Measurements from ENCODE around the gene HM13.

DNA sequence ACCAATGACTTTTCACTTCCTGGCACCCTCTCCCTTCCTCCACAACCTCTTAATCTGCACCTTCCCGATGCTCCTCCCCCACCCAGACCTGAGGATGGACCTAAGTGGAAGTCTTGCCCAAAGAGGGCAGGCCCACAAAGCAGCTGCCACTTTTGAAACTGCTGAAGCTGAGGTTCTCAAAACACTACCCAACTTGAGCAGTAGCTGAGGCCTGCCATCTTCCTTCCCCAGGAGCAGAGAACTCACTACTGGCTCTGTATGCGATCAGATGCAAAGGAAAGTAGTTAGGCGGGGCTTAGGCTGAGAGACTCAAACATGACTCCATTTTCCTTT lies 1.5 kb downstream of the HM13 start:
- TF ChIP-seq, protein P1, sequence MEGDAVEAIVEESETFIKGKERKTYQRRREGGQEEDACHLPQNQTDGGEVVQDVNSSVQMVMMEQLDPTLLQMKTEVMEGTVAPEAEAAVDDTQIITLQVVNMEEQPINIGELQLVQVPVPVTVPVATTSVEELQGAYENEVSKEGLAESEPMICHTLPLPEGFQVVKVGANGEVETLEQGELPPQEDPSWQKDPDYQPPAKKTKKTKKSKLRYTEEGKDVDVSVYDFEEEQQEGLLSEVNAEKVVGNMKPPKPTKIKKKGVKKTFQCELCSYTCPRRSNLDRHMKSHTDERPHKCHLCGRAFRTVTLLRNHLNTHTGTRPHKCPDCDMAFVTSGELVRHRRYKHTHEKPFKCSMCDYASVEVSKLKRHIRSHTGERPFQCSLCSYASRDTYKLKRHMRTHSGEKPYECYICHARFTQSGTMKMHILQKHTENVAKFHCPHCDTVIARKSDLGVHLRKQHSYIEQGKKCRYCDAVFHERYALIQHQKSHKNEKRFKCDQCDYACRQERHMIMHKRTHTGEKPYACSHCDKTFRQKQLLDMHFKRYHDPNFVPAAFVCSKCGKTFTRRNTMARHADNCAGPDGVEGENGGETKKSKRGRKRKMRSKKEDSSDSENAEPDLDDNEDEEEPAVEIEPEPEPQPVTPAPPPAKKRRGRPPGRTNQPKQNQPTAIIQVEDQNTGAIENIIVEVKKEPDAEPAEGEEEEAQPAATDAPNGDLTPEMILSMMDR (IDR thresholded peaks at IDR 0.05): no peak
- TF ChIP-seq POLR2A (IDR thresholded peaks at IDR 0.05): no peak

Measured in testis (tissue), 2 donors.